ENCODE results near the gene KRT3. TPM values are rescaled to one million over a fixed set of nuclear protein-coding genes. Genes with fewer than 3 reads are reported as not detected.

The KRT3 gene
- total RNA-seq, 1 donor from 2014 or later: not detected

DNA sequence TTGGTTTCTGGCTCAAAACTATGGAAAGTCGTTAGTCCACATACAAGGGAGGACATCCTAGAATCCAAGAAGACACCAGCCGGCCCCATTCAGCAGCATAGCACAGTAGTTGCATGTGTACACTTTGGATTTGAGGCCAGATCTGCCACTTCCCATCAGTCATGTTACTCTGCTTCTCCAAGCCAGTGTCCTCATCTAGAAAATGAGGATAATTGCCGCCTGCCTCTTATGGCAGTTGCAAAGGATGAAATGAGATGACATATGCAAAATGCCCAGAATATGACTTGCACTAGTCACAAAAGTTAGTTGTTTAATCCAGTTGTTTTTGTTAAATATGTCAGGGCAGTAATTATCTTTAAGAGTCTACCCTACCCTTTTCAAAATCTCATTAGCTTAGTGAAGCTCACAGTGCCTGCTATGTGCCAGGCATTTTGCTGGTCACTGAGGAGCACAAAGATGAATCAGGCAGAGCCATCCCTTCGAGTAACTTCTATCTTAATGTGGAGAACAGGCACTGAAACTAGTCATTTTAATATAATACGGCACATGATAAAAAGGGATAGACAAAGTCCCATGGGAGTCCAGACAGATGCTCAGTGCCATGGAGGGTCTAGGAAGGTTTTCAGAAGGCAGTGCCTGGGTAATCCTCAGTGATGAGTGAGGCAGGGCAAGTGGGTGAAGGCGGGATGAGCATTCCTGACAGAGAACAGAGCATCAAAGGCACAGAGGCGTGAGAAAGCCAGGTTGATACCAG is 12.2 kb downstream of the KRT3 start:
- DNase-seq (ENCODE audit: low read depth): no peak

DNA sequence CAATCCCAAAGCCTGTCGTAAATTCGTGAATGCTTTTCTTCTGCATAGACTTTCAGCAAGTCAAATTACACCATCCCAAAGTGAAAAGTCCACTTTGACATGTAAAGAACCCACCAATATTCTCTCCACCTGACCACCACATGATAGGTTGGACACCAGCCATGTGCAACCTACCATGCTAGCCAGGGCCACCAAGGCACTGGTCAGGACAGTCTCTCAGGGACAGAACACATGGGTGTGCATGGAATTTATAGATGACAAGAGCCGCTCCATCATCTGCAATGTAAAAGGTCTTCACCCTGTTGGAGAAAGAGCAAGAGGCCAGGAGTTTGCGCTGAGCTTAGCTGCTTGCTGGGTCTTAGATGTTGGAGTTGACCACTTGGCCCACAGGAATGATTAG is 13.4 kb downstream of the KRT3 start:
- no peak for DNase-seq (ENCODE audit: low read depth)

DNA sequence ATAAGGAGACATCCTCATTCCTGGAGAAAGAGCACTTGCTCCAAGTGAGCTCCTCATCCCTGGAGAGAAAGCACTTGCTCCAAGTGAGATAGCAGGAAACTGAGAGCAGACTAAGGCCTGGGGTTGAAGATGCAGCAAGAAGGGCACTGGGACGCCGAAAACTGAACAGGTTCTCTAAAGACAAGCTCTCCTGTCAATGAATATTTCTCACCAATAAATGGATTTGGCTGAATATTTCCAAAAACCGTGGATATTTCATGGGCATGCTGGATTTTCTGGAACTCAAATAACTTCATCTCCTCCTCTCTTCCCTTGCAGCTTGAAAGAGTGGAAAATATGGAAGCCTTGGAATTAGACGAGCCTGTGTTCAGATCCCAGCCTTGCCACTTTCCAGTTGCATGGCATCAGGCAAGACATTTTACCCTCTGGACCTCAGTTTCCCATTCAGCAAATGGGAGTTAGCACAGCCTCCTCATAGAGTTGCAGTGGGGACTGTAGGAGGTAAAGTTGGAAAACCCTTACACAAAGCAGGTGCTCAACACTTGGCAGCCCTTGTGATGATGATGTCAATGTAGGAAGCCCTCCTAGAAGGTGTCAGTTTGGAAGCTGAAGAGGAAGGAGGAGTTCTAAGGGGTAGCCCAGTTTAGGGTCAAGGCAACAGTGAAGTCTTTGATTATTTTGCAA is 14.4 kb downstream of the KRT3 start:
- no peak for DNase-seq (ENCODE audit: low read depth)

DNA sequence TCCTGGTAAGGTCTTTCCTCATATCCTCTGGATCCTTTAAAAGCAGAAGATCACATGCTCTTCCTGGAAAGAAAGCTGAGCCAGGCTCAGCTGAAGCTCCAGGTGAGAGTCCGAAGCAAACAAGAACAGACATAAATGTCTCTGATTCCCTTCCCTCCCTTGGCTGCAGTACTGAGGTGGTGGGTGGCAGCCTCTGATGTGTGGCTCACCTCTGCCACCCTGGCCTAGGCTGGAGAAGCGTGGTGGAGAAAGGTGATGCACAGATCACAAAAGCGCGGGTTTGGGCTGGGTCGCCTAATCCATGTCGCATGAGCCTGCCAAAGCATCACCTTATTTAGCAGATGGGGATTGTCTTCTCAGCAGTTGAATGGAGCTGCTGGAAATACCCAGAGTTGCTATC is 16.0 kb downstream of the KRT3 start:
- no peak for DNase-seq (ENCODE audit: low read depth)

DNA sequence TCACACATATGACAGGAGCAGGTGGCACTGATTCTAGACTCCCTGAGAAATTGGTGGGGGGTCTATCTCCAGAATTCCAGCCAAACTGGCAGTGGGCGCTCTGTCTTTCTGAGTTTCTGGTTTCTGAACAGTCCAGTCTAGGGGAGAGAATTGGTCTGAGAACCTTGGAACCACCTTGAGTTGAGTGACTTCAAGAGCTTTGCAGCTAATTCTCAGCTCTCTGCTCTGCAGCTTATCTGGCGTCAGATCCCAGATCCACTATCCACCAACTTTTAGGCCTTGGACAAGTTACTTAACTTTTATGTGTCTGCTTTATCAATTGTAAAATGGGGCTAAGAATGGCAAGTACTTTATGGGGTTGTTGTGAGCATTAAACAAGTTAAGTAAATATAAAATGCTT is 17.1 kb downstream of the KRT3 start:
- DNase-seq (ENCODE audit: low read depth): no peak

GRCh38 chr12:52777566-52777965 is 18.4 kb downstream of the KRT3 start:
- no peak for DNase-seq (ENCODE audit: low read depth)

GRCh38 chr12:52776913-52777395 is 19.0 kb downstream of the KRT3 start, which contains the start of gene KRT76:
Gene KRT76 (minus strand): TSS chr12:52777345. CDS start chr12:52777291, 54 bp downstream.
- no peak for DNase-seq (ENCODE audit: low read depth)

- no peak for DNase-seq (ENCODE audit: low read depth)
These were observed 19.5 kb downstream of the KRT3 start for GRCh38 chr12:52776435-52776834.

DNA sequence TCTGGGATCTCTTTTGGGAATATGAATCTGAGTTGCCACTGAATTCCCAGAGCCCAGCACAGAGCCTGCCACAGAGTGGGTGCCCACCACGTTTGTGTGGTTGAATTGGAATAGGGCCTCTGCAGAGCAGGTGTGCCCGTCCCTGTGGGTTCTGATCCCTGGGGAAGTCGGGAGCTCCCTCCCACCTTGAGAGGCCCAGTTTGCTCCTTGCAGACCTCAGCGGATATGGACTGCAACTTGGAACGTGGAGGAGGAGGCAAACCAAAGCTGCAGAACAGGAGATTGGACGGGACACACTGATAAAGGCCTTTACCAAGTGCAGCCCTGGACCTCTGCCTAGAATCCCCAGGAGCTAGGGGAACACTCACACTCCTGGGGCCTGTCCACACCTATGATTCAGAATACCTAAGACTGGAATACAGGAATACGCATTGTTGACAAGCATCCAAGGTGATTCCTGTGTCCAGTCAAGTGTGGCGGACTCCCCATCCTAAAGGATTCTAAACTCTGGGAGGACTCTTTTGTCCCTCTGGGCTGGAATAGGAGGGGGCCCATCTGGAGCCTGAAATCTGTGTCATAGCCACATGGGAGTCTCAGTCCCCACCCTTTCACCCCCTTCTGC is 21.2 kb downstream of the KRT3 start:
- DNase-seq (ENCODE audit: low read depth): no peak

DNA sequence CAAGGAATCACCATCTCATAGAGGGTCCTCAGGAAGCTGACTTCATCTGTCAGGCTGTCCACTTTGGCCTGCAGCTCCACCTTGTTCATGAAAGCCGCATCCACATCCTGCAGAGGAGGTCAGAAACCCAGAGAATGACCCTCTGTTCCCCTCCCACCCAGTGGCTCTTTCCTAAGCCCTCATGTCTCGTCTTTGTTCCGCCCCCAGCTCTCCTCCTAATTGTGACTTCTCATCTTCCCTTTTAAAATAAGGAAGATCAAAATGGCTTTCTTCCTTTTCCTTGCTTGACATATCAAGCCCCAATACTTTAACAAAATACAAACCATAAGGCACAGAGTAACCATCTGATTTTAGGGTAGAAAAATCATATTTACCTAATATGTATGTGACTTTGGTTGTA is 23.1 kb downstream of the KRT3 start:
- DNase-seq (ENCODE audit: low read depth): no peak

DNA sequence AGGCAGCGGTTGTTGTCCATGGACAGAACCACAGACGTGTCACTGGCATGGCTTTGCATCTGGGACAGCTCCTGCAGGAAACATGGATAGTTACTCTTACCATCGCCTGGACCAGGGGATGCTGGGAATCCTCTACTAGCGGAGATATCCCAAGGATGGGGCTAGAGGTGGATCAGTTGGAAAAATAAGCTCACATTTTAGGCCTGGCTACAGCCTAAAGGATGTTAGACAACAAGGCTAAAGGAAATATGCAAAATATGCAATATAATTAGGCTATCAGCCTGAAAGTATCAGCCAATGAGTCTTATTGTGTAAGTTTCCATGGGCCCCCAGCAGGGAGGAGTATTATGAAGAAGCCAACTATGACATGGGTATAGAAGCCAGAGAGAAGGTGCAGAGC is 23.7 kb downstream of the KRT3 start:
- no peak for DNase-seq (ENCODE audit: low read depth)

DNA sequence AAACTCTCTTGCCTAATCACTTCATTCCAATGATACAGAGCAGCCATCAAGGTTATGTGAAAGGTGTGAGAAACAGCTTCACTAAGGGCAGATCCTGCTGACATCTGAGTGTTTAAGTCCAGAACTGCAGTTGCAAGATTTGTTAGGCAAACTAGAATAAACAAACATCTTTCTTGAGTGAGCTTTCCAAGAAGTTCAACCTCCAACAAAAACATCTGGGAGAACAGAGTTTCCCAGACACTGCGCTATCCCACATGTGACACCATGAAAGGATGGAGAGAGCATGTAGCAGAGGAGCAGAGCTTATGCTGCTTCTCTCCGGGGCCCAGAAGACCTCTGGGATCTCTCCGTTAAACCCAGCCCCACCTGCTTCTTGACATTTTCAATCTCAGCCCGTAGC is 24.4 kb downstream of the KRT3 start:
- DNase-seq (ENCODE audit: low read depth): no peak

GRCh38 chr12:52771088-52771487 is 24.8 kb downstream of the KRT3 start:
- DNase-seq (ENCODE audit: low read depth): no peak

- no peak for DNase-seq (ENCODE audit: low read depth)
These were observed 26.0 kb downstream of the KRT3 start for GRCh38 chr12:52769946-52770345.

- no peak for DNase-seq (ENCODE audit: low read depth)
These were observed 26.6 kb downstream of the KRT3 start for GRCh38 chr12:52769354-52769753.

GRCh38 chr12:52768479-52769200 is 27.3 kb downstream of the KRT3 start:
- DNase-seq (ENCODE audit: low read depth): no peak

GRCh38 chr12:52767427-52767826 is 28.5 kb downstream of the KRT3 start:
- DNase-seq (ENCODE audit: low read depth): no peak

DNA sequence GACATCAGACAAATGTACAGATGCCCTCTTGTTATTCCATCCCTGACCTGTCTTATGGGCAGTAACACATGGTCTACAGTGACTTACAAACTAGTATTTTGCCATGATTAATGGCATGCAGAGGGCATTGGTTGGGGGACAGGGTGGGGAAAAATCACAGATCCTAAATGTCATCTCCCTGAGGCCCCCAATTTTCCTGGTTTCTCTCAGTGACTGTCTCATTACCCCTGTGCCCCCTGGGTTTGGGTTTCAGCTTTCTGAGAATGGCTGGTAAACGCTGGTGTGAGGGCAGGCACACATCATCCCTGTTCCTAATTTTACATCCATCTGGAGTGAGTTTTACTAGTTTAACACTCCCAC is 28.9 kb downstream of the KRT3 start:
- no peak for DNase-seq (ENCODE audit: low read depth)

DNA sequence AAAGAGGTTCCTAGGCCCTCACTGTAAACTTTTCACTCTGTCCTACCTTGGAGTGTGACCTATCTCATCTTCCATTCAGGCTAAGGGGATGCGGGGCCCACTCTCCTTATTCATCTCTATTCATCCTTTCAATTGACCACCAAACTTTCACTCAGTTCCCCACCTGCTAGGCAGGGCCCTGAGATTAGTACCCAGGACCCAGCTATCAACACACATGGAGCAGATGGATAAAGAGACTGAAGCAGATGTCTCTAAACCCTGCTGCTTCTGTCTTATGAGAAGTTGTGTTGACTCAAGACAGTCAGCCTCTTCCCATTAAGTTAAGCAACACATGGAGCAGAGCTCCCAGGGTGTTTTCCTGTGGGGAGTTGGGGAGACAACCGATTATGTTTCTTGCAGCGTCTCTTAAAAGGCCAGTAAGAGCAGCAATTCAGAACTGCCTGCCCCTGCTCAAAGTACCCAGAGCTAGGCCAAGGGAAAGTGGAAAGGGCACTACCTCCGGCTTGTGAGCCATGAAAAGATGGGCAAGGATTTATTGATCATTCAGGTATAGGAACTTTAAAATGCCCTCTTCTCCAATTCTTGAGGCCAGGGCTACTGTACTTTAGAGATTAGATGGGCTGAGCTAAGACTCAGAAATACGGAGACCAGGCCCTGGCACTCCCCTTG is 29.4 kb downstream of the KRT3 start:
- DNase-seq (ENCODE audit: low read depth): no peak

DNA sequence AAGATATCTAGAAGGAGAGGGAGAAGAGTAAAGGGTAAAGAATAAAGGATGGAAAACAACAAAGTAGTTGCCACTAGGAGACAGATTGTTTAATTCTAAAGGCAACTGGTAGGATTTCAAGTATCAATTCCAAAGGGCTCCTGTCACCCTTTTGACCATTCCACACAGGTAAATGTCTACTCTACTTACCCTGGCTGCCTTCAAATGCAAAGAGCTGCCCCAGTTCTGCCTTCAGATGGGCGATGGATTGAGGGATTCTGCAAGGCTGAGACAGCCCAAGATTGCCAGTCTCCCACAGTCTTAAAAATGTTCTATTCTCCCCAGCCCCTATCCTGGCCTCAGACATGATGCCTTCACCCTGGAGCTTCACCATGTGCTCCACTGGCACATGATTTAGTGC is 30.2 kb downstream of the KRT3 start:
- DNase-seq (ENCODE audit: low read depth): no peak

DNA sequence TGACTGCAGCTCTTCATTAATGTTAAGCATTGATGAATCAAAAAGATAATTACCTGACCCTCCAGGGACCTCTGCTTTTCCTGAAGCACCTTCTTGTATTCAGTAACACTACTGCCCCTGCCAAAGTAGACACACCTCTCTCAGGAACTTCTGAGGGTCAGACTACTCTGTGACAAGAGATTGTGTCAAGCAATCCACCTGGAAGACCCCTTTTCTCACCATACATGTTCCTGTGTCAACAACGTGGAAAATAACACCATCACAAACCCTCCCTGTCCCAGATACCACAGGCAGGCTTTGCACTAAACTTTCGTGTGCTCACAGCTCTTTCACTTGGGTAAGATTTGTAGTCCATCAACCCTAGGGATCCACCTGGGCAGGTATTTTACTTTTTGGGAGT is 31.9 kb downstream of the KRT3 start:
- DNase-seq (ENCODE audit: low read depth): no peak

Data from myocyte (in vitro differentiated cells).